ENCODE results near the gene RING1. TPM values are rescaled to one million over a fixed set of nuclear protein-coding genes. Genes with fewer than 3 reads are reported as not detected.

Gene RING1
- total and polyA plus RNA-seq, 2 experiments from 2014 or later: 6.4 to 16.0 TPM

DNA sequence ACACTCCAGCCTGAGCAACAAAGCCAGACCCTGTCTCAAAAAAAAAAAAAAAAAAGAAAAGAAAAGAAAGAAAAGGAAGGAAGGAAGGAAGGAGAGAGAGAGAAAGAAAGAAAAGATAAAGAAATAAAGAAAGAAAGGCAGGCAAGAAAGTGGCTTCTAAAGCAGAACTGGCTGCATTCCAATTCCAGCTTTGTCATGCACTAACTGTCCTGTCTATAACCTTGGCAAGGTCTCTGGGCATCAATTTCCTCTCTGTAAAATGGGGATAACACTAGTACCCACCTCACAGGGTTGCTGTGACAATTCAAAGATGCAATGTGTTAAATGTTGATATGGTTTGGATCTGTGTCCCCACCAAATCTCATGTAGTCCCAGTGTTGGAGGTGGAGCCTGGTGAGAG is 28.0 kb downstream of the RING1 start (continued):
- TF ChIP-seq REST (IDR thresholded peaks at IDR 0.05; ENCODE audit: unreplicated experiment): no peak

GRCh38 chr6:33236852-33237251 is 28.6 kb downstream of the RING1 start:
- Histone ChIP-seq H3F3A (replicated peaks; ENCODE audit: low read depth) (no peaks in the 10 kb centered on the region), H3K4me3 (no peak overlapping the region), H4K20me1 (replicated peaks; ENCODE audit: insufficient read depth) (no peaks in the 10 kb centered on the region), H3K79me2 (replicated peaks; ENCODE audit: insufficient read depth) (no peaks in the 10 kb centered on the region), H2AFZ (no peak overlapping the region), H3K9me2 (ENCODE audit: insufficient read depth) (peaks cover 5% of the 10 kb centered on the region; the same call in 1 of the 2 replicates), H3K27me3 (ENCODE audit: insufficient read depth) (peaks cover 10% of the 10 kb centered on the region; the same call in 1 of the 2 replicates), H3K27ac (ENCODE audit: low read depth) (no peak overlapping the region), H3K36me3 (ENCODE audit: insufficient read depth) (no peaks in the 10 kb centered on the region), H3K4me2 (no peak overlapping the region), H3K4me1 (ENCODE audit: insufficient read depth) (peaks cover 9% of the 10 kb centered on the region)
- H3K4me3 Mint-ChIP-seq: no peak overlapping the region
- ATAC-seq (no peak), DNase-seq (ENCODE audit: low spot score) (no peak)
- peaks cover 14% of the 10 kb centered on the region for H3K4me1 Mint-ChIP-seq
- H3K9me3 Mint-ChIP-seq: no peaks in the 10 kb centered on the region
- no peak overlapping the region for H3K27ac Mint-ChIP-seq
- peaks cover 11% of the 10 kb centered on the region for H3K27me3 Mint-ChIP-seq (ENCODE audit: insufficient read depth, low read depth, poor library complexity)
- H3K36me3 Mint-ChIP-seq (ENCODE audit: low read depth): no peaks in the 10 kb centered on the region
- TF ChIP-seq POLR2AphosphoS5 (IDR thresholded peaks at IDR 0.05; ENCODE audit: low read depth): no peak
- TF ChIP-seq, protein P1, sequence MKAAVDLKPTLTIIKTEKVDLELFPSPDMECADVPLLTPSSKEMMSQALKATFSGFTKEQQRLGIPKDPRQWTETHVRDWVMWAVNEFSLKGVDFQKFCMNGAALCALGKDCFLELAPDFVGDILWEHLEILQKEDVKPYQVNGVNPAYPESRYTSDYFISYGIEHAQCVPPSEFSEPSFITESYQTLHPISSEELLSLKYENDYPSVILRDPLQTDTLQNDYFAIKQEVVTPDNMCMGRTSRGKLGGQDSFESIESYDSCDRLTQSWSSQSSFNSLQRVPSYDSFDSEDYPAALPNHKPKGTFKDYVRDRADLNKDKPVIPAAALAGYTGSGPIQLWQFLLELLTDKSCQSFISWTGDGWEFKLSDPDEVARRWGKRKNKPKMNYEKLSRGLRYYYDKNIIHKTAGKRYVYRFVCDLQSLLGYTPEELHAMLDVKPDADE (IDR thresholded peaks at IDR 0.05): no peak
- no peak for TF ChIP-seq JUNB (IDR thresholded peaks at IDR 0.05; ENCODE audit: unreplicated experiment)
- no peak for TF ChIP-seq NANOG (IDR thresholded peaks at IDR 0.05; ENCODE audit: borderline replicate concordance)
- no peak for TF ChIP-seq EZH2 (IDR thresholded peaks at IDR 0.05; ENCODE audit: low read depth, unreplicated experiment)
- TF ChIP-seq, protein P2, sequence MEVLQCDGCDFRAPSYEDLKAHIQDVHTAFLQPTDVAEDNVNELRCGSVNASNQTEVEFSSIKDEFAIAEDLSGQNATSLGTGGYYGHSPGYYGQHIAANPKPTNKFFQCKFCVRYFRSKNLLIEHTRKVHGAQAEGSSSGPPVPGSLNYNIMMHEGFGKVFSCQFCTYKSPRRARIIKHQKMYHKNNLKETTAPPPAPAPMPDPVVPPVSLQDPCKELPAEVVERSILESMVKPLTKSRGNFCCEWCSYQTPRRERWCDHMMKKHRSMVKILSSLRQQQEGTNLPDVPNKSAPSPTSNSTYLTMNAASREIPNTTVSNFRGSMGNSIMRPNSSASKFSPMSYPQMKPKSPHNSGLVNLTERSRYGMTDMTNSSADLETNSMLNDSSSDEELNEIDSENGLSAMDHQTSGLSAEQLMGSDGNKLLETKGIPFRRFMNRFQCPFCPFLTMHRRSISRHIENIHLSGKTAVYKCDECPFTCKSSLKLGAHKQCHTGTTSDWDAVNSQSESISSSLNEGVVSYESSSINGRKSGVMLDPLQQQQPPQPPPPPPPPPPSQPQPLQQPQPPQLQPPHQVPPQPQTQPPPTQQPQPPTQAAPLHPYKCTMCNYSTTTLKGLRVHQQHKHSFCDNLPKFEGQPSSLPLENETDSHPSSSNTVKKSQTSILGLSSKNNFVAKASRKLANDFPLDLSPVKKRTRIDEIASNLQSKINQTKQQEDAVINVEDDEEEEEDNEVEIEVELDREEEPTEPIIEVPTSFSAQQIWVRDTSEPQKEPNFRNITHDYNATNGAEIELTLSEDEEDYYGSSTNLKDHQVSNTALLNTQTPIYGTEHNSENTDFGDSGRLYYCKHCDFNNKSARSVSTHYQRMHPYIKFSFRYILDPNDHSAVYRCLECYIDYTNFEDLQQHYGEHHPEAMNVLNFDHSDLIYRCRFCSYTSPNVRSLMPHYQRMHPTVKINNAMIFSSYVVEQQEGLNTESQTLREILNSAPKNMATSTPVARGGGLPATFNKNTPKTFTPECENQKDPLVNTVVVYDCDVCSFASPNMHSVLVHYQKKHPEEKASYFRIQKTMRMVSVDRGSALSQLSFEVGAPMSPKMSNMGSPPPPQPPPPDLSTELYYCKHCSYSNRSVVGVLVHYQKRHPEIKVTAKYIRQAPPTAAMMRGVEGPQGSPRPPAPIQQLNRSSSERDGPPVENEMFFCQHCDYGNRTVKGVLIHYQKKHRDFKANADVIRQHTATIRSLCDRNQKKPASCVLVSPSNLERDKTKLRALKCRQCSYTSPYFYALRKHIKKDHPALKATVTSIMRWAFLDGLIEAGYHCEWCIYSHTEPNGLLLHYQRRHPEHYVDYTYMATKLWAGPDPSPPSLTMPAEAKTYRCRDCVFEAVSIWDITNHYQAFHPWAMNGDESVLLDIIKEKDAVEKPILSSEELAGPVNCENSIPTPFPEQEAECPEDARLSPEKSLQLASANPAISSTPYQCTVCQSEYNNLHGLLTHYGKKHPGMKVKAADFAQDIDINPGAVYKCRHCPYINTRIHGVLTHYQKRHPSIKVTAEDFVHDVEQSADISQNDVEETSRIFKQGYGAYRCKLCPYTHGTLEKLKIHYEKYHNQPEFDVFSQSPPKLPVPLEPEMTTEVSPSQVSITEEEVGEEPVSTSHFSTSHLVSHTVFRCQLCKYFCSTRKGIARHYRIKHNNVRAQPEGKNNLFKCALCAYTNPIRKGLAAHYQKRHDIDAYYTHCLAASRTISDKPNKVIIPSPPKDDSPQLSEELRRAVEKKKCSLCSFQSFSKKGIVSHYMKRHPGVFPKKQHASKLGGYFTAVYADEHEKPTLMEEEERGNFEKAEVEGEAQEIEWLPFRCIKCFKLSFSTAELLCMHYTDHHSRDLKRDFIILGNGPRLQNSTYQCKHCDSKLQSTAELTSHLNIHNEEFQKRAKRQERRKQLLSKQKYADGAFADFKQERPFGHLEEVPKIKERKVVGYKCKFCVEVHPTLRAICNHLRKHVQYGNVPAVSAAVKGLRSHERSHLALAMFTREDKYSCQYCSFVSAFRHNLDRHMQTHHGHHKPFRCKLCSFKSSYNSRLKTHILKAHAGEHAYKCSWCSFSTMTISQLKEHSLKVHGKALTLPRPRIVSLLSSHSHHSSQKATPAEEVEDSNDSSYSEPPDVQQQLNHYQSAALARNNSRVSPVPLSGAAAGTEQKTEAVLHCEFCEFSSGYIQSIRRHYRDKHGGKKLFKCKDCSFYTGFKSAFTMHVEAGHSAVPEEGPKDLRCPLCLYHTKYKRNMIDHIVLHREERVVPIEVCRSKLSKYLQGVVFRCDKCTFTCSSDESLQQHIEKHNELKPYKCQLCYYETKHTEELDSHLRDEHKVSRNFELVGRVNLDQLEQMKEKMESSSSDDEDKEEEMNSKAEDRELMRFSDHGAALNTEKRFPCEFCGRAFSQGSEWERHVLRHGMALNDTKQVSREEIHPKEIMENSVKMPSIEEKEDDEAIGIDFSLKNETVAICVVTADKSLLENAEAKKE (CRISPR knock-in tag; IDR thresholded peaks at IDR 0.05): no peak
- TF ChIP-seq REST (IDR thresholded peaks at IDR 0.05; ENCODE audit: unreplicated experiment): no peak
- no peak for TF ChIP-seq ZNF331 (CRISPR knock-in tag; IDR thresholded peaks at IDR 0.05; ENCODE audit: low read depth)
- no peak for TF ChIP-seq EZH2phosphoT487 (IDR thresholded peaks at IDR 0.05; ENCODE audit: unreplicated experiment)
- no peak for TF ChIP-seq STAT1 (IDR thresholded peaks at IDR 0.05; ENCODE audit: unreplicated experiment)
- TF ChIP-seq CREB1 (CRISPR knock-in tag; IDR thresholded peaks at IDR 0.05; ENCODE audit: low read depth): no peak
- TF ChIP-seq ZNF114 (CRISPR knock-in tag; IDR thresholded peaks at IDR 0.05): no peak

All from GM23338 (cell line).